ENCODE data around the gene HELZ.
"Not testable (repeated sequence)": the region's sequence is repeated elsewhere in the genome, so short reads cannot be mapped to it uniquely, and the experiment has no call there.

GRCh38 chr17:67126543-67126942 lies 118.5 kb downstream of the HELZ start:
- not testable (repeated sequence) for TF ChIP-seq CTCF, POLR2A, EP300 (IDR thresholded peaks at IDR 0.05)
